ENCODE data around the gene SMTNL1. TPM values are rescaled to one million over a fixed set of nuclear protein-coding genes. Genes with fewer than 3 reads are reported as not detected.

SMTNL1 gene
- total RNA-seq, 4 donors from 2014 or later = not detected

DNA sequence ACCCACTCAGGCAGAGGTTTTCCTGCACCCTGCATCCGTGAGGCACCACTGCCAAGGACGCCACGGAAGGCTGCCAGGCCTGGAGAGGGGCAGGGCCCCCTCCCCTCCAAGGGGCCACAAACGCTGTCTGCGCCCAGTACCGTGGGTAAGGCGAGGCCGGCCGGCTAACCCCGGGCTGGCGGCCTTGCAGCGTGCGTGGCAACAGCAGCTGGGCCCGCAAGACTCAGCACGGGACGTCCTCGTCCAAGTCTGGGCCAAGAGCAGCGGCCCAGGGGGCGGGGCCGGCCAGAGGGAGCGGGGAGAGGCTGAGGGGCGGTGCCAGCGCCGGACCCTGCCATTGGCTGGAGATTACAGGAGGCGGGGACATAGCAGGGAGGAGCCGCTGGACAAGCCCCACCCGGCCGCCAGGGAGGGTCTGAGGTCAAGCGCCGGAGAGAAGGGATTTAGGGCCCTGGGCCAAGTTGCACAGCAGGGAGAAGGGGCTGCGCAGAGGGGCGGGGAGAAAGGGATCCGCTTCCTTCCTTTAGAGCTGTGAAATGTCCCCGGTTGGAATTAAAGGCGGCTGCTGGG is 37.9 kb upstream of the SMTNL1 start:
- H3K27ac ChIP-seq = peak overlapping the region; percentile 11 to 67 (median 58)
- peaks cover 0 to 12% (median 2%) of the 10 kb centered on the region in 4 donors for H3K4me1 ChIP-seq
- DNase-seq = peak; percentile 66 to 96 (median 95)
- TF ChIP-seq POLR2A (IDR thresholded peaks at IDR 0.05) = no peak
- TF ChIP-seq, protein P1, sequence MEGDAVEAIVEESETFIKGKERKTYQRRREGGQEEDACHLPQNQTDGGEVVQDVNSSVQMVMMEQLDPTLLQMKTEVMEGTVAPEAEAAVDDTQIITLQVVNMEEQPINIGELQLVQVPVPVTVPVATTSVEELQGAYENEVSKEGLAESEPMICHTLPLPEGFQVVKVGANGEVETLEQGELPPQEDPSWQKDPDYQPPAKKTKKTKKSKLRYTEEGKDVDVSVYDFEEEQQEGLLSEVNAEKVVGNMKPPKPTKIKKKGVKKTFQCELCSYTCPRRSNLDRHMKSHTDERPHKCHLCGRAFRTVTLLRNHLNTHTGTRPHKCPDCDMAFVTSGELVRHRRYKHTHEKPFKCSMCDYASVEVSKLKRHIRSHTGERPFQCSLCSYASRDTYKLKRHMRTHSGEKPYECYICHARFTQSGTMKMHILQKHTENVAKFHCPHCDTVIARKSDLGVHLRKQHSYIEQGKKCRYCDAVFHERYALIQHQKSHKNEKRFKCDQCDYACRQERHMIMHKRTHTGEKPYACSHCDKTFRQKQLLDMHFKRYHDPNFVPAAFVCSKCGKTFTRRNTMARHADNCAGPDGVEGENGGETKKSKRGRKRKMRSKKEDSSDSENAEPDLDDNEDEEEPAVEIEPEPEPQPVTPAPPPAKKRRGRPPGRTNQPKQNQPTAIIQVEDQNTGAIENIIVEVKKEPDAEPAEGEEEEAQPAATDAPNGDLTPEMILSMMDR (IDR thresholded peaks at IDR 0.05) = peak in 2 of 6 experiments; percentile 22
- H3K9me3 ChIP-seq = no peaks in the 10 kb centered on the region
- no peaks in the 10 kb centered on the region for H3K36me3 ChIP-seq
- peak overlapping the region in 3 of 4 donors; percentile 26 to 52 (median 36) for H3K4me3 ChIP-seq
- no peaks in the 10 kb centered on the region for H3K27me3 ChIP-seq

DNA sequence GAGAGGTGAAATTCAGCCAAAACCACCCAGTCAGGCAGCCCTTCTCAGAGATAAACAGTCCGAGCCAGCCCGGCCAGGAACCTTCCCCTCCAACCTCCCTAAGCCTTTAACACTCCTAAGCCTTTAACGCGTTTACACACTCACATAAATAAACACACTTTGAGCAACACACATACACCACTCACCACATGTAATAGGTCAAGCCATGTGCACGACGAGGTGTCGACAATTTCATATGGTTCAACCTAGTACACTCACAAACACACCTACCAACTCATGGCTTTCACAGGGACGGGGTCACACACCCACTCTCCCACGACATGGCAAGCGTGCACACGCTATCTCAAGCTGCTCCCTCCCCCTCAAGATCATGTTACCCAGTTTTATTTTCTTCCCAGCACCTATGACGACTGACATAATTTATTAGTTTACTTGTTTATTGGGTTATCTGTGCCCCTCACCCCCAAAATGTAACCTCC is 37.4 kb upstream of the SMTNL1 start:
- peaks cover 0 to 12% (median 2%) of the 10 kb centered on the region in 4 donors for H3K4me1 ChIP-seq

DNA sequence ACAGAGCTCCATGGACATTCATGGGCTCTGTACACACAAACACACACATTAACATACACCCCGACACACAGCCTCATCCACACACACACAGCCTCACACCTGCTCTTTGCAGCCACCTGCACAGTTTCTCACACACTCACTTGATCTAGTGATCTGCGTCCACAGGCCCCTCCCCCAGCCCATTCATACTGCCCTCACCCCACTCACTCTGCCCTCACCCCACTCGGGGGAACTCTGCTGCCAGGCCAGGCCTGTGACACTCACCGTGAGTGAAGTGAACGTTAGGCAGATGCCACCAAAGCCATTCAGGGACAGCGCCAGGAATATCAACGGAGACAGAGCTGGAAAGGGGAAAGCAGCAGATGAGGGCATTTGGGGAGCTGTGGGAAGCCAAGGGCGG is 36.9 kb upstream of the SMTNL1 start:
- no peak for TF ChIP-seq POLR2A (IDR thresholded peaks at IDR 0.05)
- TF ChIP-seq, protein P1 (IDR thresholded peaks at IDR 0.05) = no peak
- Histone ChIP-seq H3K36me3 (no peaks in the 10 kb centered on the region), H3K4me3 (no peak overlapping the region), H3K27me3 (no peaks in the 10 kb centered on the region), H3K4me1 (peaks cover 0 to 12% (median 2%) of the 10 kb centered on the region in 4 donors), H3K27ac (peak overlapping the region; percentile 8 to 67 (median 58)), H3K9me3 (no peaks in the 10 kb centered on the region)
- no peak for DNase-seq

More for the DNA sequence above, 37.4 kb upstream of the SMTNL1 start:
- no peaks in the 10 kb centered on the region for H3K36me3 ChIP-seq
- no peaks in the 10 kb centered on the region for H3K27me3 ChIP-seq
- H3K9me3 ChIP-seq = no peaks in the 10 kb centered on the region
- H3K27ac ChIP-seq = peak overlapping the region; percentile 11 to 67 (median 58)
- peak overlapping the region in 2 of 4 donors; percentile 36 to 52 for H3K4me3 ChIP-seq
- no peak for DNase-seq
- no peak for TF ChIP-seq POLR2A (IDR thresholded peaks at IDR 0.05)
- TF ChIP-seq, protein P1 (IDR thresholded peaks at IDR 0.05) = no peak

DNA sequence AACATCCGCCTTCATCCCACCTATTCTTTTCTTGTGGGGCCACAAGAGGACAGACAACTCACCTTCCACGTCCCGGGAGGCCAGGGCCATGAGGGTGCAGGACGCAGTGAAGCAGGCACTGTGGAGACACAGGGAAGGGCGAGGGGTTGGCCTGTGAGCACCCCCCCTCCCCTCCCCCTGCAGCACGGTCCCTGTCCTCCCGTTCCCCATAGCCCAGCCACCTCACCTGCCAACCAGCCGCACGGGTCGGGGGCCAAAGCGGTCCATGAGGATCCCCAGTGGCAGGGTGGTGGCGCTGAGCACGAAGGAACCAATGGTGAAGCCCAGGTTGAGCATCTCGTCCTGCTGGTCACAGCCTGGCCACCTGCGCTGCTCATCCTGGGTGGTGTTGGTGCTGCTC is 36.5 kb upstream of the SMTNL1 start:
- Histone ChIP-seq H3K4me1 (peaks cover 0 to 12% (median 2%) of the 10 kb centered on the region in 4 donors), H3K9me3 (no peaks in the 10 kb centered on the region)

DNA sequence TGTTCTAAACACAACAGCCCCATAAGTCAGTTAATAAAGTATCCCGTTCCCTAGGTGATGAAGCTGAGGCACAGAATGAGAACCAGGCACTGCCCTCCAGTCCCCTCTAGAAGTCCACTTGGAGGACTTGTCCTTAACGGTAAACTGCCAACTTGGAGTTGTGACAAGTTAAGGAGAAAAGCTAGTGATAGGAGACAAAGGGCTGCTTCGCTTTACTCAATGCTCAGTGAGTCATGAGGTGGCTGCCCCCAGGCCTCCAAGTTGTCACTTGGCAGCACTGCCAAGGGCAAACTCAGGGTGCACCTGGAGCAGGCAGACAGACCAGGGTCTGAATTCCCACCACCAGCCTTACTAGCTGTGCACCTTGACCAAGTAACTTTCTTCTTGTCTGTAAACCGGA is 35.4 kb upstream of the SMTNL1 start:
- Histone ChIP-seq H3K9me3 (no peaks in the 10 kb centered on the region), H3K36me3 (no peaks in the 10 kb centered on the region), H3K27ac (no peak overlapping the region), H3K4me3 (no peak overlapping the region), H3K27me3 (no peaks in the 10 kb centered on the region), H3K4me1 (peaks cover 0 to 12% (median 2%) of the 10 kb centered on the region in 4 donors)
- DNase-seq = no peak
- TF ChIP-seq, protein P1 (IDR thresholded peaks at IDR 0.05) = no peak
- TF ChIP-seq POLR2A (IDR thresholded peaks at IDR 0.05) = no peak

More for the DNA sequence above, 36.5 kb upstream of the SMTNL1 start:
- Histone ChIP-seq H3K36me3 (no peaks in the 10 kb centered on the region), H3K27ac (no peak overlapping the region), H3K27me3 (no peaks in the 10 kb centered on the region), H3K4me3 (no peak overlapping the region)
- DNase-seq = no peak
- TF ChIP-seq, protein P1 (IDR thresholded peaks at IDR 0.05) = no peak
- TF ChIP-seq POLR2A (IDR thresholded peaks at IDR 0.05) = no peak

Data from Peyer's patch (tissue), 4 donors.